Measurements from ENCODE around the gene CD55. TPM values are rescaled to one million over a fixed set of nuclear protein-coding genes. Genes with fewer than 3 reads are reported as not detected.

The CD55 gene
- total and polyA plus RNA-seq, 4 donors = 160 to 293 (median 255) TPM

- no peaks in the 10 kb centered on the region for H3K27me3 ChIP-seq (ENCODE audit: control insufficient read depth in 3 of 3, insufficient read depth in 3 of 3, low read length in 2 of 3)
- WGBS, 2 donors = 65 to 78% methylated on average over 5 of the region's 5 CpGs
- peaks cover 0 to 4% (median 0%) of the 10 kb centered on the region in 4 donors for H3K9me3 ChIP-seq (ENCODE audit: control insufficient read depth in 4 of 4, insufficient read depth in 3 of 4, low read length in 3 of 4)
- H3K27ac ChIP-seq (ENCODE audit: low read depth in 1 of 2, low read length in 1 of 2) = no peak overlapping the region
- no peak overlapping the region for H3K9ac ChIP-seq (ENCODE audit: insufficient read depth in 1 of 2, low read length in 2 of 2)
- no peak for ATAC-seq (ENCODE audit: insufficient read depth, low FRiP score)
- H3K36me3 ChIP-seq (ENCODE audit: control insufficient read depth in 4 of 4, insufficient read depth in 4 of 4, low read length in 4 of 4) = peaks cover 0 to 33% (median 6%) of the 10 kb centered on the region in 4 donors
- no peak for TF ChIP-seq CTCF (IDR thresholded peaks at IDR 0.05; ENCODE audit: control extremely low read depth, extremely low read depth)
- no peak overlapping the region for H3K4me3 ChIP-seq
- H3K4me1 ChIP-seq (ENCODE audit: control insufficient read depth in 5 of 5, insufficient read depth in 5 of 5, low read length in 5 of 5) = no peaks in the 10 kb centered on the region
- no peak for DNase-seq
These were observed 8.7 kb downstream of the CD55 start for GRCh38 chr1:207330011-207330710.

GRCh38 chr1:207331354-207332313 is 10.2 kb downstream of the CD55 start:
- TF ChIP-seq CTCF (IDR thresholded peaks at IDR 0.05; ENCODE audit: control extremely low read depth, extremely low read depth) = no peak
- peaks cover 0 to 4% (median 0%) of the 10 kb centered on the region in 4 donors for H3K9me3 ChIP-seq (ENCODE audit: control insufficient read depth in 4 of 4, insufficient read depth in 3 of 4, low read length in 3 of 4)
- no peak for ATAC-seq (ENCODE audit: insufficient read depth, low FRiP score)
- H3K4me3 ChIP-seq = no peak overlapping the region
- no peak overlapping the region for H3K27ac ChIP-seq (ENCODE audit: low read depth in 1 of 2, low read length in 1 of 2)
- no peaks in the 10 kb centered on the region for H3K27me3 ChIP-seq (ENCODE audit: control insufficient read depth in 3 of 3, insufficient read depth in 3 of 3, low read length in 2 of 3)
- H3K4me1 ChIP-seq (ENCODE audit: control insufficient read depth in 5 of 5, insufficient read depth in 5 of 5, low read length in 5 of 5) = no peaks in the 10 kb centered on the region
- H3K9ac ChIP-seq (ENCODE audit: insufficient read depth in 1 of 2, low read length in 2 of 2) = no peak overlapping the region
- WGBS, 2 donors = 63 to 91% methylated on average over 4 of the region's 4 CpGs
- peaks cover 0 to 38% (median 5%) of the 10 kb centered on the region in 4 donors for H3K36me3 ChIP-seq (ENCODE audit: control insufficient read depth in 4 of 4, insufficient read depth in 4 of 4, low read length in 4 of 4)
- DNase-seq = no peak

- ATAC-seq (ENCODE audit: insufficient read depth, low FRiP score) (no peak), DNase-seq (no peak)
- no peak overlapping the region for H3K27ac ChIP-seq (ENCODE audit: low read depth in 1 of 2, low read length in 1 of 2)
- H3K4me1 ChIP-seq (ENCODE audit: control insufficient read depth in 5 of 5, insufficient read depth in 5 of 5, low read length in 5 of 5) = no peaks in the 10 kb centered on the region
- no peak for TF ChIP-seq CTCF (IDR thresholded peaks at IDR 0.05; ENCODE audit: control extremely low read depth, extremely low read depth)
- 57 to 78% methylated on average over 3 of the region's 3 CpGs for WGBS, 2 donors
- no peaks in the 10 kb centered on the region for H3K27me3 ChIP-seq (ENCODE audit: control insufficient read depth in 3 of 3, insufficient read depth in 3 of 3, low read length in 2 of 3)
- H3K9me3 ChIP-seq (ENCODE audit: control insufficient read depth in 4 of 4, insufficient read depth in 3 of 4, low read length in 3 of 4) = peaks cover 0 to 4% (median 0%) of the 10 kb centered on the region in 4 donors
- peaks cover 0 to 36% (median 7%) of the 10 kb centered on the region in 4 donors for H3K36me3 ChIP-seq (ENCODE audit: control insufficient read depth in 4 of 4, insufficient read depth in 4 of 4, low read length in 4 of 4)
- H3K9ac ChIP-seq (ENCODE audit: insufficient read depth in 1 of 2, low read length in 2 of 2) = no peak overlapping the region
- no peak overlapping the region for H3K4me3 ChIP-seq
These were observed 11.6 kb downstream of the CD55 start for GRCh38 chr1:207333009-207333600.
